Panc1 (cell line): ENCODE measurements around the gene COL28A1.

Experiments
- CTCF ChIP-seq: fragments of 450-650 bp; IDR thresholded peaks from 2 replicates; pipeline ENCODE4 v1.5.1; 2017; ENCODE audit warnings: mild to moderate bottlenecking
- SIN3A ChIP-seq: IDR thresholded peaks from 2 replicates; pipeline ENCODE4 v1.6.1; 2012; ENCODE audit warnings: low read depth, mild to moderate bottlenecking, low read length, moderate library complexity, borderline replicate concordance; ENCODE audit not compliant: insufficient read depth

- TF ChIP-seq CTCF (no peak), SIN3A (no peak)
These were observed 15.0 kb upstream of the COL28A1 start for GRCh38 chr7:7550663-7551062.
